OCI-LY1 (cell line): Measurements from ENCODE around the gene NIFK.

ENCODE experiments used
- EZH2 ChIP-seq: fragments of 200-600 bp; sonication (generic), shearing (Covaris generic); IDR thresholded peaks from 2 replicates; pipeline ENCODE4 v1.8.0; 2017; ENCODE audit warnings: borderline replicate concordance, mixed run types, mild to moderate bottlenecking, antibody characterized with exemption, low read length, moderate library complexity, mixed read lengths
- TF ChIP-seq, protein P1 (sequence below): fragments of 200-600 bp; sonication (generic), shearing (Covaris generic); IDR thresholded peaks from 2 replicates; pipeline ENCODE4 v1.5.1; 2017; ENCODE audit warnings: mild to moderate bottlenecking, antibody characterized with exemption, low read length, moderate library complexity, mixed read lengths

DNA sequence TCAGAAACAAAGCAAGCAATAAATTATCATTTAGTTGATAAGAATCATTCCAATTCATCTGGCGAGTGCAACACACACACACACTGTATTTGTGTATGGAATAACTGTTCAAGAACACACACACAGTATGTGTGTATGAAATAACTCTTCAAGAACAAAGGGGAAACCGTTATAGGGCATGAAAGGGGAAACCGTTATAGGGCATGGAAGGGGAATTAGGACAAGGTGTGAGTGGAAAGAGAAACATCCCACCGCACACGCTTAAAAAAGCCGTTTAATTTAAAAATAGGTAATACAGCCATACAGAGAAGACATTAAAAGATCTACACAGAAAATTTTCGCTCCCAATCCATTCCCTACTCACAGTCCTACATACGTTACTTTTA lies 18.2 kb upstream of the NIFK start:
- TF ChIP-seq, protein P1, sequence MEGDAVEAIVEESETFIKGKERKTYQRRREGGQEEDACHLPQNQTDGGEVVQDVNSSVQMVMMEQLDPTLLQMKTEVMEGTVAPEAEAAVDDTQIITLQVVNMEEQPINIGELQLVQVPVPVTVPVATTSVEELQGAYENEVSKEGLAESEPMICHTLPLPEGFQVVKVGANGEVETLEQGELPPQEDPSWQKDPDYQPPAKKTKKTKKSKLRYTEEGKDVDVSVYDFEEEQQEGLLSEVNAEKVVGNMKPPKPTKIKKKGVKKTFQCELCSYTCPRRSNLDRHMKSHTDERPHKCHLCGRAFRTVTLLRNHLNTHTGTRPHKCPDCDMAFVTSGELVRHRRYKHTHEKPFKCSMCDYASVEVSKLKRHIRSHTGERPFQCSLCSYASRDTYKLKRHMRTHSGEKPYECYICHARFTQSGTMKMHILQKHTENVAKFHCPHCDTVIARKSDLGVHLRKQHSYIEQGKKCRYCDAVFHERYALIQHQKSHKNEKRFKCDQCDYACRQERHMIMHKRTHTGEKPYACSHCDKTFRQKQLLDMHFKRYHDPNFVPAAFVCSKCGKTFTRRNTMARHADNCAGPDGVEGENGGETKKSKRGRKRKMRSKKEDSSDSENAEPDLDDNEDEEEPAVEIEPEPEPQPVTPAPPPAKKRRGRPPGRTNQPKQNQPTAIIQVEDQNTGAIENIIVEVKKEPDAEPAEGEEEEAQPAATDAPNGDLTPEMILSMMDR, result no peak
- no peak for TF ChIP-seq EZH2
